AG04449 (cell line): ENCODE results near the gene EXD1.
"Not testable (repeated sequence)": the region's sequence is repeated elsewhere in the genome, so short reads cannot be mapped to it uniquely, and the experiment has no call there.

Experiments used
- CTCF ChIA-PET: fragments of 350-600 bp; formaldehyde crosslinking; extraction: SDS; loops from one replicate; lab custom pipeline; 2021; ENCODE audit warnings: antibody characterized with exemption; lab: Yijun Ruan, JAX
- POLR2A ChIA-PET: fragments of 400-600, 350-600 bp; formaldehyde crosslinking; extraction: SDS; loops from one replicate; lab custom pipeline; 2020; ENCODE audit warnings: antibody characterized with exemption, inconsistent platforms; lab: Yijun Ruan, JAX
- DNase-seq: peaks from one replicate; pipeline ENCODE4 v3.0.0-alpha.2; 2010; ENCODE audit warnings: low read depth, low spot score
- H3K4me3 ChIP-seq: 2 replicates; pipeline ENCODE4 v1.5.1; 2011; ENCODE audit warnings: low read depth, mild to moderate bottlenecking, control low read depth, low read length
- CTCF ChIP-seq: IDR thresholded peaks from one replicate; pipeline ENCODE4 v1.5.1; 2011; ENCODE audit warnings: mild to moderate bottlenecking, moderate library complexity, low read length, control low read depth, inconsistent platforms; ENCODE audit not compliant: insufficient read depth; ENCODE audit errors: missing control alignments

Gene EXD1

DNA sequence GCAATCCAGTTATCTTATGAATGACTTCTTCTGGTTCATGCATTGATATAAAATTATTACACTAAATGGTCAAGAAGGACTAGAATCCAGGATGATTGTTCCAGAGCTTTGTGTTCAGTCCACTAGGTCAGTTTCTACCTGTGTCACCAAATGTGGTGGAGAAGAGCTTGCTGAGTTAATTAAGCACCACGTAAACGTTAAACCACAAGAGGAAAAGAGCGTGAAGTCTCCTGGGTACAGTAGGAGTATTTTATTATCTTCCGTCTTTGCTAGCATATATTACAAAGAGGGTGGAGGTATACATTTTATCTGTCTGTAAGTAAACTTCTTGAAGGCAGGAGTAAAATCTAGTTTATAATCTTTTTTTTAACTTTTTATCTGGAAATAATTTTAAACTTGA, 24.0 kb upstream of the EXD1 start:
- ChIA-PET POLR2A (no interaction called here), CTCF (interaction anchor here (1.0 kb wide), 1 partner anchor 14 kb away, joined by 3 read pairs; no protein-coding TSS in a partner anchor)
- DNase-seq: no peak
- TF ChIP-seq CTCF: no peak
- H3K4me3 ChIP-seq: no peak overlapping the region

DNA sequence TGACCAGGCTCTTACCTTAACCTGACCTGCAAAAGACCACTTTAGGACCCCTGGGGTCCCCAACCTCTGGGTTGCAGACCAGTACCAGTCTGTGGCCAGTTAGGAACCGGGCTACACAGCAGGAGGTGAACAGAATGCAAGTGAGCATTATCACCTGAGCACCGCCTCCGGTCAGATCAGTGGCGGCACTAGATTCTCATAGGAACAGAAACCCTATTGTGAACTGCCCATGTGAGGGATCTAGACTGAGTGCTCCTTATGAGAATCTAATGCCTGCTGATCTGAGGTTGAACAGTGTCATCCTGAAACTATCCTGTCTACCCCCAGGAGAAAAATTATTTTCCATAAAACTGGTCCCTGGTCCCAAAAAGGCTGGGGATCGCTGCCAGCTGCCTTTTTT, 20.9 kb upstream of the EXD1 start:
- no peak overlapping the region for H3K4me3 ChIP-seq
- DNase-seq: no peak
- CTCF ChIA-PET: no interaction called here
- POLR2A ChIA-PET: no interaction called here
- TF ChIP-seq CTCF: no peak

DNA sequence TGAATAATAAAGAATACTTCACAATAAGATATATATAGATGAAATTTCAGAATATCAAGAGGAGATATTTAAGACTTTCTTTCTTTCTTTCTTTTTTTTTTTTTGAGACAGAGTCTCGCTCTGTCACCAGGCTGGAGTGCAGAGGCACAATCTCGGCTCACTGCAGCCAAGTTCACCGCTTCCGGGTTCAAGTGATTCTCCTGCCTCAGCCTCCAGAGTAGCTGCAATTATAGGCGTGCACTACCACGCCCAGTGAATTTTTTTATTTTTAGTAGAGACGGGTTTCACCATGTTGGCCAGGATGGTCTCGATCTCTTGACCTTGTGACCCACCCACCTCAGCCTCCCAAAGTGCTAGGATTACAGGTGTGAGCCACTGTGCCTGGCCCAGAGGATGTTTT, 20.2 kb upstream of the EXD1 start:
- DNase-seq, POLR2A ChIA-PET, H3K4me3 ChIP-seq: not testable (repeated sequence)
- CTCF ChIA-PET: interaction anchor here (1.1 to 1.9 kb wide), 2 partner anchors 12 to 15 kb away, joined by 3 to 5 read pairs; no protein-coding TSS in a partner anchor

GRCh38 chr15:41241221-41241964, 10.8 kb upstream of the EXD1 start:
- ChIA-PET CTCF (interaction anchor here (2.7 kb wide), 1 partner anchor 11 kb away, joined by 16 read pairs; the partner anchor contains the start of genes CHP1 and EXD1), POLR2A (interaction anchor here (0.7 kb wide), 1 partner anchor 10 kb away, joined by 3 read pairs; no protein-coding TSS in a partner anchor)
- TF ChIP-seq CTCF: no peak

GRCh38 chr15:41238100-41238499, 7.5 kb upstream of the EXD1 start:
- no peak overlapping the region for H3K4me3 ChIP-seq
- no peak for DNase-seq
- TF ChIP-seq CTCF: no peak
- POLR2A ChIA-PET: no interaction called here
- CTCF ChIA-PET: interaction anchor here (0.8 to 1.6 kb wide), 2 partner anchors 8 to 10 kb away, joined by 4 to 6 read pairs; partner anchors contain the start of gene EXD1

More at GRCh38 chr15:41241221-41241964, 10.8 kb upstream of the EXD1 start:
- no peak overlapping the region for H3K4me3 ChIP-seq
- no peak for DNase-seq

DNA sequence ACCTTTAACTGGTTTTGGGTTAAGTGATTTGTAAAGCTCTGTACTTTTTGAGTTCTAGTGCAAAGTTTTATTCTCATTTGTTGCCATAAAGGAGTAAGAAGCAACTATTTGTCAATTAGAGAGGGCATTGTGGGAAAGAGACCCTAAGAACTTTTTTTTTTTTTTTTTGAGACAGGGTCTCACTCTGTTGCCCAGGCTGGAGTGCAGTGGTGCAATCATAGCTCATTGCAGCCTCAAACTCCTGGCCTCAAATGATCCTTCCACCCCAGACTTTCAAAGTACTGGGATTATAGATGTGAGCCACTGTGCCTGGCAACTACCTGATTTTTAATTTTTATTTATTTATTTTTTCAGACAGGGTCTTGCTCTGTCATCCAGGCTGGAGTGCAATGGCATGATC, 5.4 kb upstream of the EXD1 start:
- no peak for DNase-seq
- ChIA-PET CTCF (interaction anchor here (1.3 kb wide), 1 partner anchor 14 kb away, joined by 5 read pairs; no protein-coding TSS in a partner anchor), POLR2A (interaction anchor here (0.6 kb wide), 1 partner anchor 472 kb away, joined by 3 read pairs; no protein-coding TSS in a partner anchor)
- no peak for TF ChIP-seq CTCF
- H3K4me3 ChIP-seq: no peak overlapping the region

DNA sequence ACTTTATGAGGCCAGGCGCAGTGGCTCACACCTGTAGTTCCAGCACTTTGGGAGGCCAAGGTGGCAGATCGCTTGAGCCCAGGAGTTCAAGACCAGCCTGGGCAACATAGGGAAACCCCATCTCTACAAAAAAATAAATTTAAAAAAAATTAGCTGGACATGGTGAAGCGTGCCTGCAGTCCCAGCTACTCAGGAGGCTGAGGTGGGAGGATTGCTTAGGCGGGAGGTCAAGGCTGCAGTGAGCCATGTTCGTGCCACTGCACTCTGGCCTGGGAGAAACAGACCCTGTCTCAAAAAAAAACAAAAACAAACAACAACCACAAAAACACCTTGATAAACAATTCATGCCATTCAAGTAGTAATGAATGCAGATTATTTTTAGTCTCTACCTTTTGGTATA, 4.7 kb upstream of the EXD1 start:
- DNase-seq, H3K4me3 ChIP-seq, POLR2A ChIA-PET: not testable (repeated sequence)
- CTCF ChIA-PET: interaction anchor here (1.3 kb wide), 1 partner anchor 14 kb away, joined by 5 read pairs; no protein-coding TSS in a partner anchor
